A549 (cell line): Measurements from ENCODE around the gene LIPE. TPM values are rescaled to one million over a fixed set of nuclear protein-coding genes. Genes with fewer than 3 reads are reported as not detected.

ENCODE experiments used
- ATAC-seq, 2 experiments: fragments of 200-7000 bp in 1 of 2; fragments of >200 bp in 1 of 2; cut with Nextera tagmentation in 1 of 2; cut with Tn5 transposase in 1 of 2; 3 replicates each; pipeline versions ENCODE4 v1.8.0 to v1.9.1; 2018 to 2020; ENCODE audit warnings: mild to moderate bottlenecking in 1 of 2, moderate library complexity in 1 of 2
- CTCF ChIA-PET: fragments of 300-600 bp; sonication (Branson Sonifier 250); formaldehyde crosslinking; extraction: SDS; loops from one replicate; lab custom pipeline; 2021; ENCODE audit warnings: antibody characterized with exemption, inconsistent platforms; lab: Yijun Ruan, JAX
- POLR2A ChIA-PET: fragments of 350-600 bp; formaldehyde crosslinking; extraction: SDS; loops from one replicate; lab custom pipeline; 2021; ENCODE audit warnings: antibody characterized with exemption, inconsistent platforms; lab: Yijun Ruan, JAX
- DNase-seq, 2 experiments: peaks; one replicate each; pipeline versions ENCODE4 v3.0.0 to v3.0.0-alpha.2; 2011 to 2016; ENCODE audit warnings: low read depth in 1 of 2, low spot score in 1 of 2
- FAIRE-seq: peaks from 2 replicates; lab custom pipeline; 2011; peaks lifted over from hg19 to GRCh38; lab: Jason Lieb, UNC
- H3K27ac ChIP-seq, 2 experiments: fragments of >200 bp; sonication (Bioruptor Twin); formaldehyde crosslinking; 3 replicates each; pipeline ENCODE4 v1.5.1; 2016 to 2017
- H3K4me1 ChIP-seq: fragments of >200 bp; sonication (Bioruptor Twin); formaldehyde crosslinking; 3 replicates; pipeline ENCODE4 v1.6.1; 2016
- H3K4me2 ChIP-seq: fragments of >200 bp; sonication (Bioruptor Twin); formaldehyde crosslinking; 3 replicates; pipeline ENCODE4 v1.6.1; 2016
- H3K4me3 ChIP-seq: fragments of >200 bp; sonication (Bioruptor Twin); formaldehyde crosslinking; 3 replicates; pipeline ENCODE4 v1.5.1; 2016
- H3K9me3 ChIP-seq: fragments of >200 bp; sonication (Bioruptor Twin); formaldehyde crosslinking; 3 replicates; pipeline ENCODE4 v1.6.1; 2016
- BCL3 ChIP-seq: fragments of >200 bp; sonication (Bioruptor Twin); formaldehyde crosslinking; IDR thresholded peaks from 3 replicates; pipeline ENCODE4 v1.6.1; 2016
- BHLHE40 ChIP-seq: IDR thresholded peaks from 2 replicates; pipeline ENCODE4 v1.6.1; 2012; ENCODE audit warnings: low read depth, low read length, inconsistent platforms
- CBX8 ChIP-seq: fragments of 200-600 bp; sonication (generic); IDR thresholded peaks from 2 replicates; pipeline ENCODE4 v1.6.1; 2016
- CEBPB ChIP-seq, 2 experiments: fragments of >200 bp in 1 of 2; sonication (Bioruptor Twin) in 1 of 2; formaldehyde crosslinking in 1 of 2; IDR thresholded peaks; 2 replicates each; pipeline ENCODE4 v1.6.1; 2012 to 2016
- CHD2 ChIP-seq: fragments of 150-350 bp; IDR thresholded peaks from 2 replicates; pipeline ENCODE4 v1.6.1; 2014; ENCODE audit warnings: low read length; ENCODE audit not compliant: partially characterized antibody
- E2F6 ChIP-seq: IDR thresholded peaks from 2 replicates; pipeline ENCODE4 v1.6.1; 2012; ENCODE audit warnings: low read depth, borderline replicate concordance
- EHF ChIP-seq: fragments of 250-450 bp; sonication (Bioruptor Pico); IDR thresholded peaks from 2 replicates; pipeline ENCODE4 v1.5.0; 2020; ENCODE audit warnings: mild to moderate bottlenecking
- EP300 ChIP-seq, 2 experiments: fragments of >200 bp; sonication (Bioruptor Twin); formaldehyde crosslinking; IDR thresholded peaks; 2 replicates in 1 of 2; 3 replicates in 1 of 2; pipeline ENCODE4 v1.6.1; 2016 to 2017
- FOXS1 ChIP-seq: fragments of 250-450 bp; sonication (Bioruptor Pico); IDR thresholded peaks from 2 replicates; pipeline ENCODE4 v1.5.0; 2020; ENCODE audit warnings: mild to moderate bottlenecking, moderate library complexity
- HOXA7 ChIP-seq: fragments of 250-450 bp; sonication (Bioruptor Pico); IDR thresholded peaks from 2 replicates; pipeline ENCODE4 v1.5.0; 2020; ENCODE audit warnings: mild to moderate bottlenecking, moderate library complexity
- KDM5A ChIP-seq: fragments of 200-600 bp; sonication (generic); IDR thresholded peaks from 2 replicates; pipeline ENCODE4 v1.6.1; 2016; ENCODE audit warnings: antibody characterized with exemption, mild to moderate bottlenecking
- NFE2L2 ChIP-seq: fragments of 150-350 bp; conservative IDR thresholded peaks from 2 replicates; pipeline ENCODE4 v1.6.1; 2014; ENCODE audit warnings: low read length
- NPAS2 ChIP-seq: fragments of 250-450 bp; sonication (Bioruptor Pico); IDR thresholded peaks from 2 replicates; pipeline ENCODE4 v1.8.0; 2022; ENCODE audit warnings: mild to moderate bottlenecking, moderate library complexity, borderline replicate concordance
- NR3C1 ChIP-seq: fragments of >200 bp; sonication (Bioruptor Twin); formaldehyde crosslinking; IDR thresholded peaks from 3 replicates; pipeline ENCODE4 v1.6.1; 2017
- PHF8 ChIP-seq: fragments of 200-600 bp; sonication (generic); IDR thresholded peaks from 2 replicates; pipeline ENCODE4 v1.6.1; 2016; ENCODE audit warnings: low read depth, mild to moderate bottlenecking, antibody characterized with exemption, moderate library complexity, borderline replicate concordance
- RCOR1 ChIP-seq: fragments of 150-350 bp; IDR thresholded peaks from 2 replicates; pipeline ENCODE4 v1.6.1; 2014; ENCODE audit warnings: antibody characterized with exemption, low read length, low read depth
- TFCP2L1 ChIP-seq: fragments of 250-450 bp; sonication (Bioruptor Pico); IDR thresholded peaks from 2 replicates; pipeline ENCODE4 v1.5.0; 2021; ENCODE audit warnings: mild to moderate bottlenecking
- TP53 ChIP-seq: fragments of 250-450 bp; sonication (Bioruptor Pico); IDR thresholded peaks from 2 replicates; pipeline ENCODE4 v1.5.0; 2021; ENCODE audit warnings: mild to moderate bottlenecking, moderate library complexity
- ZC3H11A ChIP-seq: fragments of 450-650 bp; IDR thresholded peaks from 2 replicates; pipeline ENCODE4 v1.6.1; 2014; ENCODE audit warnings: antibody characterized with exemption, mild to moderate bottlenecking
- ZNF302 ChIP-seq: fragments of 250-450 bp; sonication (Bioruptor Pico); IDR thresholded peaks from 2 replicates; pipeline ENCODE4 v1.9.0; 2021; ENCODE audit warnings: inconsistent platforms, mild to moderate bottlenecking, moderate library complexity
- WGBS: methylation state at CpG from one replicate; pipeline ENCODE4 v1.1.6; 2017; ENCODE audit errors: missing lambda C conversion rate; 5-methylcytosine and 5-hydroxymethylcytosine counted together
- polyA plus RNA-seq, 4 experiments: library from polyadenylated mRNA; depleted of rRNA in 3 of 4; stranded (reverse); fragments of >200 nt; fragmentation: RNase III in 1 of 4; extraction: RNeasy Plus Mini Kit Qiagen cat#74134 plus additional on column Dnase treatment in 1 of 4; gene quantifications; 2 replicates in 3 of 4; 3 replicates in 1 of 4; pipeline ENCODE4 v1.2.3, GENCODE V29; 2011 to 2017
- TF ChIP-seq, protein P1 (sequence below): fragments of 250-450 bp; sonication (Bioruptor Pico); IDR thresholded peaks from 2 replicates; pipeline ENCODE4 v1.5.0; 2020; ENCODE audit warnings: low read depth, mild to moderate bottlenecking, moderate library complexity
- TF ChIP-seq, protein P2 (sequence below): fragments of 150-350 bp; IDR thresholded peaks from 2 replicates; pipeline ENCODE4 v1.6.1; 2014; ENCODE audit warnings: low read depth, mild to moderate bottlenecking, low read length
- TF ChIP-seq, protein P3 (sequence below): fragments of 450-650 bp; IDR thresholded peaks from 2 replicates; pipeline ENCODE4 v1.6.1; 2014; ENCODE audit warnings: antibody characterized with exemption

Gene LIPE
- polyA plus RNA-seq, 2 of the 4 experiments (the other 2 are of a cell fraction) = 1.6 to 3.2 TPM

- H3K4me2 ChIP-seq = no peak overlapping the region
- TF ChIP-seq E2F6 (no peak), ZNF302 (CRISPR knock-in tag) (no peak)
- ATAC-seq = no peak
- 76% methylated on average over 7 of the region's 7 CpGs for WGBS
- DNase-seq = no peak
- no peak overlapping the region for H3K4me3 ChIP-seq
- POLR2A ChIA-PET = no interaction called here
- FAIRE-seq = no peak
- no peaks in the 10 kb centered on the region for H3K9me3 ChIP-seq
- CTCF ChIA-PET = interaction anchor here (0.6 to 7.4 kb wide), 17 partner anchors 7 to 296 kb away, joined by 3 to 115 read pairs (median 4); partner anchors contain the start of gene CEACAM1
- H3K4me1 ChIP-seq = peaks cover 46% of the 10 kb centered on the region
- no peak overlapping the region for H3K27ac ChIP-seq
These were observed 18.8 kb upstream of the LIPE start for GRCh38 chr19:42445948-42446347.

DNA sequence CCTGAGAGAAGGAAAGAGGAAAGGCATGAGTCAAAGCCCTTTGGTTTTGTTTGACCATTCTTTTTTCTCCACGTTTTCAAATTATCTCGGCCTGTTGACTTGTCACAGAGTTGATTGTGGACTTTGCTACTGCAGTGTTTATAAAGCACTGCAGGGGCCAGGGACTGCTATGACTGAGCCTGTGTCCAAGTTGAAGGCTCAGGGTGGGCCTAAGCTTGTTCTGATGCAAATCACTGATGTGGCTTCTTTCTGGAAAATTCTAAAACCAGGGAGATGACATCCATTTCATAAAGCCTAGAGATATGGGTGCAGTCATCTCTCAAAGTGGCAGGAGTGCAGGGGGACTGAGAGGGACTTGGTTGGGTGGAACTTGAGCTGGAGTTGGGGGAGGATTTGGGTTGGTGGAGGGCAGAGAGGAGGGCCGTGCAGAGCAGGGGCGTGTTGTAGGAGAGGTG is 16.8 kb upstream of the LIPE start:
- 33% methylated on average over 4 of the region's 4 CpGs for WGBS
- peak in 1 of 2 experiments; percentile 23; a peak in 3 of 6 replicates for ATAC-seq
- Histone ChIP-seq H3K27ac (peak overlapping the region in 1 of 2 experiments; percentile 11; a peak in 1 of 6 replicates), H3K4me3 (no peak overlapping the region), H3K9me3 (no peaks in the 10 kb centered on the region), H3K4me2 (peak overlapping the region; percentile 46), H3K4me1 (peaks cover 41% of the 10 kb centered on the region)
- no peak for DNase-seq
- CTCF ChIA-PET = interaction anchor here (0.7 to 7.4 kb wide), 7 partner anchors 10 to 152 kb away, joined by 3 to 115 read pairs (median 4); partner anchors contain the start of gene CEACAM1
- TF ChIP-seq TFCP2L1 (CRISPR knock-in tag) (no peak), CEBPB (IDR thresholded peaks at IDR 0.05) (no peak), RCOR1 (no peak), NFE2L2 (no peak), TP53 (CRISPR knock-in tag) (no peak), NR3C1 (no peak), EP300 (IDR thresholded peaks at IDR 0.05) (no peak), ZC3H11A (no peak), CBX8 (no peak), BCL3 (no peak), EHF (CRISPR knock-in tag) (no peak), BHLHE40 (no peak)
- TF ChIP-seq, protein P1, sequence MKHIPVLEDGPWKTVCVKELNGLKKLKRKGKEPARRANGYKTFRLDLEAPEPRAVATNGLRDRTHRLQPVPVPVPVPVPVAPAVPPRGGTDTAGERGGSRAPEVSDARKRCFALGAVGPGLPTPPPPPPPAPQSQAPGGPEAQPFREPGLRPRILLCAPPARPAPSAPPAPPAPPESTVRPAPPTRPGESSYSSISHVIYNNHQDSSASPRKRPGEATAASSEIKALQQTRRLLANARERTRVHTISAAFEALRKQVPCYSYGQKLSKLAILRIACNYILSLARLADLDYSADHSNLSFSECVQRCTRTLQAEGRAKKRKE = no peak
- TF ChIP-seq, protein P2, sequence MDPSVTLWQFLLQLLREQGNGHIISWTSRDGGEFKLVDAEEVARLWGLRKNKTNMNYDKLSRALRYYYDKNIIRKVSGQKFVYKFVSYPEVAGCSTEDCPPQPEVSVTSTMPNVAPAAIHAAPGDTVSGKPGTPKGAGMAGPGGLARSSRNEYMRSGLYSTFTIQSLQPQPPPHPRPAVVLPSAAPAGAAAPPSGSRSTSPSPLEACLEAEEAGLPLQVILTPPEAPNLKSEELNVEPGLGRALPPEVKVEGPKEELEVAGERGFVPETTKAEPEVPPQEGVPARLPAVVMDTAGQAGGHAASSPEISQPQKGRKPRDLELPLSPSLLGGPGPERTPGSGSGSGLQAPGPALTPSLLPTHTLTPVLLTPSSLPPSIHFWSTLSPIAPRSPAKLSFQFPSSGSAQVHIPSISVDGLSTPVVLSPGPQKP = no peak
- POLR2A ChIA-PET = no interaction called here
- FAIRE-seq = no peak

GRCh38 chr19:42442833-42443232 is 15.6 kb upstream of the LIPE start, which contains the start of gene CXCL17:
Gene CXCL17, minus strand, starts transcription at chr19:42442946. Its CDS starts 114 bp downstream, at chr19:42442832.
- H3K27ac ChIP-seq = peak within 1 kb of the TSS in 1 of 2 experiments; percentile 11; a peak in 1 of 6 replicates
- H3K9me3 ChIP-seq = no peaks in the 10 kb centered on the region
- peaks cover 31% of the 10 kb centered on the region for H3K4me1 ChIP-seq
- no peak for FAIRE-seq
- 94% methylated on average over 7 of the region's 7 CpGs for WGBS
- ChIA-PET POLR2A (no interaction called here), CTCF (interaction anchor here (1.2 to 7.4 kb wide), 11 partner anchors 10 to 336 kb away, joined by 3 to 153 read pairs (median 22); partner anchors contain the start of genes CEACAM1, CEACAM8 and LIPE)
- peak within 1 kb of the TSS; percentile 46 for H3K4me2 ChIP-seq
- H3K4me3 ChIP-seq = no peak within 1 kb of the TSS
- DNase-seq = no peak
- TF ChIP-seq BCL3 = no peak
- TF ChIP-seq PHF8 = no peak
- TF ChIP-seq NPAS2 = no peak
- TF ChIP-seq, protein P3, sequence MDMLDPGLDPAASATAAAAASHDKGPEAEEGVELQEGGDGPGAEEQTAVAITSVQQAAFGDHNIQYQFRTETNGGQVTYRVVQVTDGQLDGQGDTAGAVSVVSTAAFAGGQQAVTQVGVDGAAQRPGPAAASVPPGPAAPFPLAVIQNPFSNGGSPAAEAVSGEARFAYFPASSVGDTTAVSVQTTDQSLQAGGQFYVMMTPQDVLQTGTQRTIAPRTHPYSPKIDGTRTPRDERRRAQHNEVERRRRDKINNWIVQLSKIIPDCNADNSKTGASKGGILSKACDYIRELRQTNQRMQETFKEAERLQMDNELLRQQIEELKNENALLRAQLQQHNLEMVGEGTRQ = no peak
- TF ChIP-seq CHD2 = no peak
- TF ChIP-seq FOXS1 (CRISPR knock-in tag) = no peak
- no peak for TF ChIP-seq KDM5A
- TF ChIP-seq HOXA7 (CRISPR knock-in tag) = no peak
- TF ChIP-seq ZNF302 (CRISPR knock-in tag) = no peak
- TF ChIP-seq, protein P2 = no peak
- TF ChIP-seq E2F6 = no peak
- ATAC-seq = no peak
